GM06990 (cell line): ENCODE results near the gene LAMP5.

Experiments used
- DNase-seq: peaks from one replicate; pipeline ENCODE4 v3.0.0-alpha.2; 2011; ENCODE audit not compliant: insufficient read length; ENCODE audit errors: extremely low read depth
- H3K27me3 ChIP-seq: replicated peaks from 2 replicates; pipeline ENCODE4 v1.6.0; 2011; ENCODE audit warnings: low read length; ENCODE audit not compliant: control insufficient read depth, insufficient read depth
- H3K36me3 ChIP-seq: 2 replicates; pipeline ENCODE4 v1.5.1; 2011; ENCODE audit warnings: low read length; ENCODE audit not compliant: control insufficient read depth, insufficient read depth
- H3K4me3 ChIP-seq: replicated peaks from 2 replicates; pipeline ENCODE4 v1.5.1; 2011; ENCODE audit warnings: low read depth, mild to moderate bottlenecking, control low read depth, low read length
- CTCF ChIP-seq: IDR thresholded peaks from 2 replicates; pipeline ENCODE4 v1.5.1; 2011; ENCODE audit warnings: low read length, control low read depth, mild to moderate bottlenecking, inconsistent platforms; ENCODE audit not compliant: insufficient read depth, poor library complexity, severe bottlenecking

The LAMP5 gene

GRCh38 chr20:9518576-9519175 lies 4.3 kb downstream of the LAMP5 start:
- DNase-seq = no peak

GRCh38 chr20:9520086-9520485 lies 5.7 kb downstream of the LAMP5 start:
- H3K4me3 ChIP-seq = no peak overlapping the region
- no peaks in the 10 kb centered on the region for H3K36me3 ChIP-seq
- TF ChIP-seq CTCF = no peak
- DNase-seq = no peak
- no peaks in the 10 kb centered on the region for H3K27me3 ChIP-seq

More at GRCh38 chr20:9518576-9519175, 4.3 kb downstream of the LAMP5 start:
- TF ChIP-seq CTCF = no peak
- Histone ChIP-seq H3K36me3 (no peaks in the 10 kb centered on the region), H3K27me3 (no peaks in the 10 kb centered on the region), H3K4me3 (no peak overlapping the region)

- Histone ChIP-seq H3K4me3 (no peak overlapping the region), H3K27me3 (no peaks in the 10 kb centered on the region), H3K36me3 (no peaks in the 10 kb centered on the region)
- no peak for TF ChIP-seq CTCF
- DNase-seq = no peak
Measured at GRCh38 chr20:9523636-9524035, 9.2 kb downstream of the LAMP5 start.

GRCh38 chr20:9531581-9531980 lies 17.2 kb downstream of the LAMP5 start:
- Histone ChIP-seq H3K27me3 (no peaks in the 10 kb centered on the region), H3K4me3 (no peak overlapping the region), H3K36me3 (no peaks in the 10 kb centered on the region)
- DNase-seq = no peak
- no peak for TF ChIP-seq CTCF

- Histone ChIP-seq H3K27me3 (no peaks in the 10 kb centered on the region), H3K36me3 (no peaks in the 10 kb centered on the region), H3K4me3 (no peak overlapping the region)
- TF ChIP-seq CTCF = no peak
- no peak for DNase-seq
Measured at GRCh38 chr20:9532069-9532838, 17.9 kb downstream of the LAMP5 start.
